DOHH2 (cell line): Measurements from ENCODE around the gene SYNPO2.

Source experiments
- H3F3A ChIP-seq: fragments of 200-600 bp; sonication (generic), shearing (Covaris generic); 2 replicates; pipeline ENCODE4 v1.6.0; 2016; ENCODE audit warnings: antibody characterized with exemption, mild to moderate bottlenecking; ENCODE audit not compliant: control insufficient read depth, insufficient read depth
- H3K27ac ChIP-seq: fragments of 200-600 bp; sonication (generic); 2 replicates; pipeline ENCODE4 v1.5.1; 2014; ENCODE audit warnings: low read depth, mild to moderate bottlenecking, low read length, moderate library complexity
- H3K27me3 ChIP-seq: fragments of 200-600 bp; sonication (generic); 2 replicates; pipeline ENCODE4 v1.6.1; 2014; ENCODE audit warnings: mild to moderate bottlenecking, low read length, mixed read lengths; ENCODE audit not compliant: control insufficient read depth
- H3K36me3 ChIP-seq: fragments of 200-600 bp; sonication (generic); 2 replicates; pipeline ENCODE4 v1.6.1; 2014; ENCODE audit warnings: mild to moderate bottlenecking, low read length, moderate library complexity, mixed read lengths; ENCODE audit not compliant: control insufficient read depth
- H3K4me1 ChIP-seq: fragments of 200-600 bp; sonication (generic); 2 replicates; pipeline ENCODE4 v1.6.1; 2014; ENCODE audit warnings: mild to moderate bottlenecking, low read length, mixed read lengths; ENCODE audit not compliant: control insufficient read depth
- H3K4me2 ChIP-seq: fragments of 200-600 bp; sonication (generic); 2 replicates; pipeline ENCODE4 v1.6.0; 2014; ENCODE audit warnings: mild to moderate bottlenecking, low read length, moderate library complexity
- H3K4me3 ChIP-seq: fragments of 200-600 bp; sonication (generic); 2 replicates; pipeline ENCODE4 v1.5.1; 2014; ENCODE audit warnings: mild to moderate bottlenecking, low read length, mixed read lengths
- H3K79me2 ChIP-seq: fragments of 200-600 bp; sonication (generic); 2 replicates; pipeline ENCODE4 v1.6.1; 2014; ENCODE audit warnings: mild to moderate bottlenecking, low read length, mixed read lengths; ENCODE audit not compliant: control insufficient read depth
- H3K9me2 ChIP-seq: fragments of 200-600 bp; sonication (generic); replicated peaks from 2 replicates; pipeline ENCODE4 v1.6.1; 2014; ENCODE audit warnings: mild to moderate bottlenecking, low read length, mixed read lengths; ENCODE audit not compliant: control insufficient read depth
- H3K9me3 ChIP-seq: fragments of 200-600 bp; sonication (generic); 2 replicates; pipeline ENCODE4 v1.6.1; 2014; ENCODE audit warnings: antibody characterized with exemption, low read length, mixed read lengths; ENCODE audit not compliant: control insufficient read depth, insufficient read depth
- H4K20me1 ChIP-seq: fragments of 200-600 bp; sonication (generic); 2 replicates; pipeline ENCODE4 v1.6.0; 2014; ENCODE audit warnings: low read depth, mild to moderate bottlenecking, antibody characterized with exemption, low read length, moderate library complexity; ENCODE audit not compliant: control insufficient read depth, insufficient read depth
- CTCF ChIP-seq: fragments of 200-600 bp; sonication (generic); IDR thresholded peaks from one replicate; pipeline ENCODE4 v1.5.1; 2014; ENCODE audit warnings: antibody characterized with exemption, mild to moderate bottlenecking, low read depth, low read length; ENCODE audit not compliant: poor library complexity, severe bottlenecking
- EZH2phosphoT487 ChIP-seq: fragments of 200-600 bp; sonication (generic); IDR thresholded peaks from 2 replicates; pipeline ENCODE4 v1.6.1; 2017; ENCODE audit warnings: borderline replicate concordance, mild to moderate bottlenecking, antibody characterized with exemption, low read length, moderate library complexity, mixed read lengths

The SYNPO2 gene

GRCh38 chr4:118898684-118899138 is 10.1 kb downstream of the SYNPO2 start:
- Histone ChIP-seq H3K4me2 (no peak overlapping the region), H3K9me2 (no peaks in the 10 kb centered on the region), H3K9me3 (no peaks in the 10 kb centered on the region), H3K4me3 (no peak overlapping the region), H3K4me1 (no peaks in the 10 kb centered on the region), H3K27ac (no peak overlapping the region), H3K79me2 (no peaks in the 10 kb centered on the region), H3F3A (no peaks in the 10 kb centered on the region), H4K20me1 (no peaks in the 10 kb centered on the region), H3K36me3 (no peaks in the 10 kb centered on the region), H3K27me3 (no peaks in the 10 kb centered on the region)
- TF ChIP-seq EZH2phosphoT487: no peak
- no peak for TF ChIP-seq CTCF

- Histone ChIP-seq H3K4me1 (no peaks in the 10 kb centered on the region), H3K9me2 (no peaks in the 10 kb centered on the region), H3K79me2 (no peaks in the 10 kb centered on the region), H3K4me3 (no peak overlapping the region), H3K9me3 (no peaks in the 10 kb centered on the region), H4K20me1 (no peaks in the 10 kb centered on the region), H3K27ac (no peak overlapping the region), H3K36me3 (no peaks in the 10 kb centered on the region), H3K27me3 (peaks cover 8% of the 10 kb centered on the region; the same call in 1 of the 2 replicates), H3K4me2 (no peak overlapping the region), H3F3A (no peaks in the 10 kb centered on the region)
- no peak for TF ChIP-seq CTCF
- TF ChIP-seq EZH2phosphoT487: no peak
Measured at GRCh38 chr4:118904418-118904817, 15.8 kb downstream of the SYNPO2 start.

DNA sequence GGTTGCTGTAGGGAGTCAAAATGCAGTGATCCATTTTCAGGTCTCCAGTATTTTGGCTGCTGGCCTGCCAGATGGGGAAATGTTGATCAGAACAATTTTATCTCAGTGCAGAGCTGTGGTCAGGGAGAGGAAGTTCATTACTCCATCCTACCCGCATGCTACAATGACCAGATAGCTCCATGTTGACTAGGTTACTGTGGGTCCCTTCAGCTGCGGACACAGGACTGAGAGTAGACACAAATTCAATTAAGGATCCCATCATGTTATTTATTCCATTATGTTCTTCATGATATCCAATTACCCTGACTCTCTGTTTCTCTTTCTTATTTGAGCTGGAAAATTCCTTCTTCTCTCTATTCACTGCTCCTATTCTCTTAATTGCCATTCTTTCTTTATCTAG is 16.3 kb downstream of the SYNPO2 start:
- Histone ChIP-seq H3K9me3 (no peaks in the 10 kb centered on the region), H3F3A (no peaks in the 10 kb centered on the region), H3K79me2 (no peaks in the 10 kb centered on the region), H3K27me3 (peaks cover 8% of the 10 kb centered on the region; the same call in 1 of the 2 replicates), H3K27ac (no peak overlapping the region), H3K36me3 (no peaks in the 10 kb centered on the region), H3K9me2 (no peaks in the 10 kb centered on the region), H3K4me2 (no peak overlapping the region), H3K4me1 (no peaks in the 10 kb centered on the region), H3K4me3 (no peak overlapping the region), H4K20me1 (no peaks in the 10 kb centered on the region)
- TF ChIP-seq EZH2phosphoT487 (no peak), CTCF (no peak)
